ENCODE results near the gene NRG2.

DNA sequence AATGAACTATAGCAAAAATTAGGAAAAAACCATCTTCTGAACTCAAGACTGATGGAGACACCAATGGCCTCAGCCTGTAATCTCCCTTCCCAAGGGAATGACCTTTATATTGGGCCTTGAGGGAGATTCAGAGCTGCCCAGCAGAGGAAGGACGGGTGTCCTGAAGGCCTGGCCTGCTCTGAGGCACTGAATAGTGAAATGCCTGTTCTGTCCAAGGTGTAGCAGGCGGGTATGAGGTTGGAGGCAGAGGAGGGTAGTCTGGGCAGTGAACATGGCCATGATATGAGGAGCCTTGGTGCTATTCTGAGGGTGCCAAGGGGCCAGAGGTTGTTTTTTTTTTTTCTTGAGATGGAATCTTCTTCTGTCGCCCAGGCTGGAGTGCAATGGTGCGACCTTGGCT lies 222.5 kb downstream of the NRG2 start:
- TF ChIP-seq POLR2A (IDR thresholded peaks at IDR 0.05) (no peak), POLR2AphosphoS5 (IDR thresholded peaks at IDR 0.05) (no peak)
- TF ChIP-seq, protein P1, sequence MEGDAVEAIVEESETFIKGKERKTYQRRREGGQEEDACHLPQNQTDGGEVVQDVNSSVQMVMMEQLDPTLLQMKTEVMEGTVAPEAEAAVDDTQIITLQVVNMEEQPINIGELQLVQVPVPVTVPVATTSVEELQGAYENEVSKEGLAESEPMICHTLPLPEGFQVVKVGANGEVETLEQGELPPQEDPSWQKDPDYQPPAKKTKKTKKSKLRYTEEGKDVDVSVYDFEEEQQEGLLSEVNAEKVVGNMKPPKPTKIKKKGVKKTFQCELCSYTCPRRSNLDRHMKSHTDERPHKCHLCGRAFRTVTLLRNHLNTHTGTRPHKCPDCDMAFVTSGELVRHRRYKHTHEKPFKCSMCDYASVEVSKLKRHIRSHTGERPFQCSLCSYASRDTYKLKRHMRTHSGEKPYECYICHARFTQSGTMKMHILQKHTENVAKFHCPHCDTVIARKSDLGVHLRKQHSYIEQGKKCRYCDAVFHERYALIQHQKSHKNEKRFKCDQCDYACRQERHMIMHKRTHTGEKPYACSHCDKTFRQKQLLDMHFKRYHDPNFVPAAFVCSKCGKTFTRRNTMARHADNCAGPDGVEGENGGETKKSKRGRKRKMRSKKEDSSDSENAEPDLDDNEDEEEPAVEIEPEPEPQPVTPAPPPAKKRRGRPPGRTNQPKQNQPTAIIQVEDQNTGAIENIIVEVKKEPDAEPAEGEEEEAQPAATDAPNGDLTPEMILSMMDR (IDR thresholded peaks at IDR 0.05 in 8 of 11, conservative IDR thresholded peaks at IDR 0.05 in 3 of 11), result no peak
